A549 (cell line): ENCODE results near the gene DST. TPM values are rescaled to one million over a fixed set of nuclear protein-coding genes. Genes with fewer than 3 reads are reported as not detected.

ENCODE experiments used
- ATAC-seq, 2 experiments: fragments of 200-7000 bp in 1 of 2; fragments of >200 bp in 1 of 2; cut with Nextera tagmentation in 1 of 2; cut with Tn5 transposase in 1 of 2; 3 replicates each; pipeline versions ENCODE4 v1.8.0 to v1.9.1; 2018 to 2020; ENCODE audit warnings: mild to moderate bottlenecking in 1 of 2, moderate library complexity in 1 of 2
- CTCF ChIA-PET: fragments of 300-600 bp; sonication (Branson Sonifier 250); formaldehyde crosslinking; extraction: SDS; loops from one replicate; lab custom pipeline; 2021; ENCODE audit warnings: antibody characterized with exemption, inconsistent platforms; lab: Yijun Ruan, JAX
- POLR2A ChIA-PET: fragments of 350-600 bp; formaldehyde crosslinking; extraction: SDS; loops from one replicate; lab custom pipeline; 2021; ENCODE audit warnings: antibody characterized with exemption, inconsistent platforms; lab: Yijun Ruan, JAX
- DNase-seq, 2 experiments: peaks; one replicate each; pipeline versions ENCODE4 v3.0.0 to v3.0.0-alpha.2; 2011 to 2016; ENCODE audit warnings: low read depth in 1 of 2, low spot score in 1 of 2
- FAIRE-seq: peaks from 2 replicates; lab custom pipeline; 2011; peaks lifted over from hg19 to GRCh38; lab: Jason Lieb, UNC
- H3K27ac ChIP-seq, 2 experiments: fragments of >200 bp; sonication (Bioruptor Twin); formaldehyde crosslinking; 3 replicates each; pipeline ENCODE4 v1.5.1; 2016 to 2017
- H3K4me1 ChIP-seq: fragments of >200 bp; sonication (Bioruptor Twin); formaldehyde crosslinking; 3 replicates; pipeline ENCODE4 v1.6.1; 2016
- H3K4me2 ChIP-seq: fragments of >200 bp; sonication (Bioruptor Twin); formaldehyde crosslinking; 3 replicates; pipeline ENCODE4 v1.6.1; 2016
- H3K4me3 ChIP-seq: fragments of >200 bp; sonication (Bioruptor Twin); formaldehyde crosslinking; 3 replicates; pipeline ENCODE4 v1.5.1; 2016
- H3K9me3 ChIP-seq: fragments of >200 bp; sonication (Bioruptor Twin); formaldehyde crosslinking; 3 replicates; pipeline ENCODE4 v1.6.1; 2016
- BCL3 ChIP-seq: fragments of >200 bp; sonication (Bioruptor Twin); formaldehyde crosslinking; IDR thresholded peaks from 3 replicates; pipeline ENCODE4 v1.6.1; 2016
- BHLHE40 ChIP-seq: IDR thresholded peaks from 2 replicates; pipeline ENCODE4 v1.6.1; 2012; ENCODE audit warnings: low read depth, low read length, inconsistent platforms
- CBX2 ChIP-seq: fragments of 200-600 bp; sonication (generic); IDR thresholded peaks from 2 replicates; pipeline ENCODE4 v1.6.1; 2016; ENCODE audit warnings: low read depth, mild to moderate bottlenecking, borderline replicate concordance
- CEBPB ChIP-seq, 2 experiments: fragments of >200 bp in 1 of 2; sonication (Bioruptor Twin) in 1 of 2; formaldehyde crosslinking in 1 of 2; IDR thresholded peaks; 2 replicates each; pipeline ENCODE4 v1.6.1; 2012 to 2016
- EHF ChIP-seq: fragments of 250-450 bp; sonication (Bioruptor Pico); IDR thresholded peaks from 2 replicates; pipeline ENCODE4 v1.5.0; 2020; ENCODE audit warnings: mild to moderate bottlenecking
- EHMT2 ChIP-seq: fragments of 200-600 bp; sonication (generic); IDR thresholded peaks from 2 replicates; pipeline ENCODE4 v1.6.1; 2016; ENCODE audit warnings: antibody characterized with exemption, low read depth, mild to moderate bottlenecking, moderate library complexity
- EP300 ChIP-seq, 2 experiments: fragments of >200 bp; sonication (Bioruptor Twin); formaldehyde crosslinking; IDR thresholded peaks; 2 replicates in 1 of 2; 3 replicates in 1 of 2; pipeline ENCODE4 v1.6.1; 2016 to 2017
- ESRRA ChIP-seq: fragments of 150-350 bp; IDR thresholded peaks from 2 replicates; pipeline ENCODE4 v1.6.1; 2014; ENCODE audit warnings: mild to moderate bottlenecking, low read length, borderline replicate concordance
- FOSB ChIP-seq: fragments of 250-450 bp; sonication (Bioruptor Pico); IDR thresholded peaks from 2 replicates; pipeline ENCODE4 v1.5.0; 2020; ENCODE audit warnings: mild to moderate bottlenecking, moderate library complexity
- FOSL2 ChIP-seq, 2 experiments: fragments of 450-650 bp in 1 of 2; fragments of >200 bp in 1 of 2; sonication (Bioruptor Twin) in 1 of 2; formaldehyde crosslinking; IDR thresholded peaks; 2 replicates each; pipeline versions ENCODE4 v1.5.0 to v1.6.1; 2016 to 2020; ENCODE audit warnings: mild to moderate bottlenecking in 1 of 2, moderate library complexity in 1 of 2
- FOXS1 ChIP-seq: fragments of 250-450 bp; sonication (Bioruptor Pico); IDR thresholded peaks from 2 replicates; pipeline ENCODE4 v1.5.0; 2020; ENCODE audit warnings: mild to moderate bottlenecking, moderate library complexity
- HES2 ChIP-seq: fragments of >200 bp; sonication (Bioruptor Twin); formaldehyde crosslinking; IDR thresholded peaks from 2 replicates; pipeline ENCODE4 v1.6.1; 2016
- HEYL ChIP-seq: fragments of 250-450 bp; sonication (Bioruptor Pico); IDR thresholded peaks from 2 replicates; pipeline ENCODE4 v1.8.0; 2021; ENCODE audit warnings: mild to moderate bottlenecking, moderate library complexity
- HOXB13 ChIP-seq: fragments of 250-450 bp; sonication (Bioruptor Pico); IDR thresholded peaks from 2 replicates; pipeline ENCODE4 v1.5.0; 2020; ENCODE audit warnings: low read depth, mild to moderate bottlenecking, moderate library complexity
- JUN ChIP-seq, 2 experiments: fragments of >200 bp; sonication (Bioruptor Twin); formaldehyde crosslinking; IDR thresholded peaks; 2 replicates in 1 of 2; 3 replicates in 1 of 2; pipeline ENCODE4 v1.6.1; 2016 to 2017
- KDM5A ChIP-seq: fragments of 200-600 bp; sonication (generic); IDR thresholded peaks from 2 replicates; pipeline ENCODE4 v1.6.1; 2016; ENCODE audit warnings: antibody characterized with exemption, mild to moderate bottlenecking
- MAFK ChIP-seq: fragments of 450-650 bp; IDR thresholded peaks from 2 replicates; pipeline ENCODE4 v1.6.1; 2014; ENCODE audit not compliant: partially characterized antibody
- MAX ChIP-seq: IDR thresholded peaks from 2 replicates; pipeline ENCODE4 v1.6.1; 2012
- MAZ ChIP-seq: fragments of 150-350 bp; IDR thresholded peaks from 2 replicates; pipeline ENCODE4 v1.6.1; 2014; ENCODE audit warnings: antibody characterized with exemption, low read depth, low read length, borderline replicate concordance
- MYC ChIP-seq: IDR thresholded peaks from 2 replicates; pipeline ENCODE4 v1.6.1; 2012; ENCODE audit warnings: mild to moderate bottlenecking, inconsistent platforms, low read length, improper control_type of control experiment, borderline replicate concordance
- NFE2L2 ChIP-seq: fragments of 150-350 bp; conservative IDR thresholded peaks from 2 replicates; pipeline ENCODE4 v1.6.1; 2014; ENCODE audit warnings: low read length
- POLR2A ChIP-seq: IDR thresholded peaks from 2 replicates; pipeline ENCODE4 v1.6.1; 2012; ENCODE audit warnings: mild to moderate bottlenecking, low read length
- RAD21 ChIP-seq, 2 experiments: fragments of >200 bp in 1 of 2; sonication (Bioruptor Twin) in 1 of 2; formaldehyde crosslinking in 1 of 2; IDR thresholded peaks in 1 of 2; conservative IDR thresholded peaks in 1 of 2; 2 replicates in 1 of 2; 3 replicates in 1 of 2; pipeline ENCODE4 v1.6.1; 2012 to 2018; ENCODE audit warnings: inconsistent platforms in 1 of 2
- RARB ChIP-seq: fragments of 250-450 bp; sonication (Bioruptor Pico); IDR thresholded peaks from 2 replicates; pipeline ENCODE4 v1.8.0; 2021; ENCODE audit warnings: mild to moderate bottlenecking, moderate library complexity
- RCOR1 ChIP-seq: fragments of 150-350 bp; IDR thresholded peaks from 2 replicates; pipeline ENCODE4 v1.6.1; 2014; ENCODE audit warnings: antibody characterized with exemption, low read length, low read depth
- RNF2 ChIP-seq: fragments of 200-600 bp; sonication (generic); IDR thresholded peaks from 2 replicates; pipeline ENCODE4 v1.6.1; 2016; ENCODE audit warnings: low read depth, mild to moderate bottlenecking, antibody characterized with exemption, moderate library complexity, borderline replicate concordance
- SMC3 ChIP-seq: fragments of >200 bp; sonication (Bioruptor Twin); formaldehyde crosslinking; IDR thresholded peaks from 3 replicates; pipeline ENCODE4 v1.6.1; 2018; ENCODE audit warnings: inconsistent platforms
- TFCP2L1 ChIP-seq: fragments of 250-450 bp; sonication (Bioruptor Pico); IDR thresholded peaks from 2 replicates; pipeline ENCODE4 v1.5.0; 2021; ENCODE audit warnings: mild to moderate bottlenecking
- TP53 ChIP-seq: fragments of 250-450 bp; sonication (Bioruptor Pico); IDR thresholded peaks from 2 replicates; pipeline ENCODE4 v1.5.0; 2021; ENCODE audit warnings: mild to moderate bottlenecking, moderate library complexity
- ZC3H11A ChIP-seq: fragments of 450-650 bp; IDR thresholded peaks from 2 replicates; pipeline ENCODE4 v1.6.1; 2014; ENCODE audit warnings: antibody characterized with exemption, mild to moderate bottlenecking
- WGBS: methylation state at CpG from one replicate; pipeline ENCODE4 v1.1.6; 2017; ENCODE audit errors: missing lambda C conversion rate; 5-methylcytosine and 5-hydroxymethylcytosine counted together
- polyA plus RNA-seq, 4 experiments: library from polyadenylated mRNA; depleted of rRNA in 3 of 4; stranded (reverse); fragments of >200 nt; fragmentation: RNase III in 1 of 4; extraction: RNeasy Plus Mini Kit Qiagen cat#74134 plus additional on column Dnase treatment in 1 of 4; gene quantifications; 2 replicates in 3 of 4; 3 replicates in 1 of 4; pipeline ENCODE4 v1.2.3, GENCODE V29; 2011 to 2017

Gene DST
- polyA plus RNA-seq, 2 of the 4 experiments (the other 2 are of a cell fraction) = 32.4 to 99.0 TPM

- DNase-seq = no peak
- ATAC-seq = no peak
- H3K4me2 ChIP-seq = no peak overlapping the region
- no peak overlapping the region for H3K27ac ChIP-seq
- POLR2A ChIA-PET = no interaction called here
- no peak overlapping the region for H3K4me3 ChIP-seq
- TF ChIP-seq EHF (CRISPR knock-in tag) = no peak
- no peak for TF ChIP-seq MAX
- TF ChIP-seq SMC3 = no peak
- no peak for TF ChIP-seq EHMT2
- TF ChIP-seq TP53 (CRISPR knock-in tag) = no peak
- TF ChIP-seq FOSL2 (IDR thresholded peaks at IDR 0.05) = no peak
- TF ChIP-seq FOSL2 (CRISPR knock-in tag; IDR thresholded peaks at IDR 0.05) = no peak
- no peak for TF ChIP-seq JUN (IDR thresholded peaks at IDR 0.05)
- TF ChIP-seq TFCP2L1 (CRISPR knock-in tag) = no peak
- TF ChIP-seq CBX2 = no peak
- no peak for TF ChIP-seq NFE2L2
- no peak for TF ChIP-seq FOXS1 (CRISPR knock-in tag)
- no peak for TF ChIP-seq HES2
- TF ChIP-seq HOXB13 (CRISPR knock-in tag) = no peak
- no peak for TF ChIP-seq RARB
- TF ChIP-seq RNF2 = no peak
- no peak for TF ChIP-seq MYC
- no peak for TF ChIP-seq MAFK
- CTCF ChIA-PET = interaction anchor here (0.9 kb wide), 1 partner anchor 16 kb away, joined by 3 read pairs; no protein-coding TSS in a partner anchor
- WGBS = 55% methylated on average over 2 of the region's 2 CpGs
- FAIRE-seq = no peak
- H3K4me1 ChIP-seq = no peaks in the 10 kb centered on the region
- peaks cover 8% of the 10 kb centered on the region for H3K9me3 ChIP-seq
These were observed 207.4 kb downstream of the DST start for GRCh38 chr6:56435326-56435725.

- ATAC-seq = no peak
- Histone ChIP-seq H3K9me3 (peaks cover 2% of the 10 kb centered on the region; the same call in 2 of the 3 replicates), H3K27ac (no peak overlapping the region), H3K4me2 (no peak overlapping the region), H3K4me1 (no peaks in the 10 kb centered on the region), H3K4me3 (no peak overlapping the region)
- DNase-seq = no peak
- TF ChIP-seq JUN (IDR thresholded peaks at IDR 0.05) (no peak), ESRRA (no peak), BCL3 (no peak), RAD21 (conservative IDR thresholded peaks at IDR 0.05 in 1 of 2, IDR thresholded peaks at IDR 0.05 in 1 of 2) (no peak), FOSL2 (IDR thresholded peaks at IDR 0.05) (no peak), FOSL2 (CRISPR knock-in tag; IDR thresholded peaks at IDR 0.05) (no peak), FOSB (CRISPR knock-in tag) (no peak), MAZ (no peak), RNF2 (no peak), ZC3H11A (no peak), BHLHE40 (no peak), SMC3 (no peak), RCOR1 (no peak), EP300 (IDR thresholded peaks at IDR 0.05) (no peak), HEYL (CRISPR knock-in tag) (no peak), MAX (no peak), MAFK (no peak), EHMT2 (no peak), CEBPB (IDR thresholded peaks at IDR 0.05) (no peak), POLR2A (no peak), KDM5A (no peak)
- ChIA-PET CTCF (no interaction called here), POLR2A (no interaction called here)
- FAIRE-seq = no peak
- WGBS = 84% methylated on average over 2 of the region's 2 CpGs
These were observed 208.1 kb downstream of the DST start for GRCh38 chr6:56434606-56435005.
